HG03521 (cell line): ENCODE measurements around the gene DSN1.

ENCODE experiments used
- ATAC-seq: cut with Tn5 transposase; IDR thresholded peaks from one replicate; pipeline ENCODE4 v1.9.1; 2021; ENCODE audit warnings: mild to moderate bottlenecking, moderate library complexity; ENCODE audit not compliant: unreplicated experiment

The DSN1 gene

GRCh38 chr20:36758276-36758675 lies 15.3 kb downstream of the DSN1 start:
- no peak for ATAC-seq

- ATAC-seq = no peak
Observed at GRCh38 chr20:36756496-36756895, 17.1 kb downstream of the DSN1 start.

- no peak for ATAC-seq
Observed at GRCh38 chr20:36754656-36755222, 18.8 kb downstream of the DSN1 start.

GRCh38 chr20:36752582-36752981 lies 21.0 kb downstream of the DSN1 start:
- ATAC-seq = no peak

- peak; percentile 88 for ATAC-seq
Observed at GRCh38 chr20:36745927-36746659, 27.5 kb downstream of the DSN1 start, which contains the start of gene NDRG3. Gene NDRG3, minus strand, starts transcription at chr20:36746090. Its CDS starts 24,355 bp downstream, at chr20:36721735.

- ATAC-seq = peak; percentile 34
Observed at GRCh38 chr20:36745234-36745926, 28.2 kb downstream of the DSN1 start.

- no peak for ATAC-seq
Observed at GRCh38 chr20:36744764-36745191, 28.8 kb downstream of the DSN1 start.

GRCh38 chr20:36744243-36744642 lies 29.3 kb downstream of the DSN1 start:
- no peak for ATAC-seq

- ATAC-seq = no peak
Observed at GRCh38 chr20:36742558-36742957, 31.0 kb downstream of the DSN1 start.

- ATAC-seq = no peak
Observed at GRCh38 chr20:36741072-36741471, 32.5 kb downstream of the DSN1 start.

- no peak for ATAC-seq
Observed at GRCh38 chr20:36737183-36737499, 36.4 kb downstream of the DSN1 start.

GRCh38 chr20:36736451-36737182 lies 36.9 kb downstream of the DSN1 start:
- ATAC-seq = no peak

- no peak for ATAC-seq
Observed at GRCh38 chr20:36732456-36732855, 41.1 kb downstream of the DSN1 start.

- no peak for ATAC-seq
Observed at GRCh38 chr20:36728986-36729385, 44.6 kb downstream of the DSN1 start.

GRCh38 chr20:36726168-36726567 lies 47.4 kb downstream of the DSN1 start:
- no peak for ATAC-seq

- no peak for ATAC-seq
Observed at GRCh38 chr20:36720510-36720909, 53.1 kb downstream of the DSN1 start.

GRCh38 chr20:36717657-36718056 lies 55.9 kb downstream of the DSN1 start:
- no peak for ATAC-seq

GRCh38 chr20:36717021-36717420 lies 56.5 kb downstream of the DSN1 start:
- ATAC-seq = no peak

GRCh38 chr20:36712775-36713174 lies 60.8 kb downstream of the DSN1 start:
- ATAC-seq = no peak

GRCh38 chr20:36709126-36709525 lies 64.4 kb downstream of the DSN1 start:
- no peak for ATAC-seq

- no peak for ATAC-seq
Observed at GRCh38 chr20:36703530-36703929, 70.0 kb downstream of the DSN1 start.
